Gastroesophageal sphincter (tissue), 2 donors: Measurements from ENCODE around the gene CDH13.

ENCODE experiments used
- POLR2A ChIP-seq, 2 donors: fragments of 450-650 bp; IDR thresholded peaks; one replicate each; pipeline ENCODE4 v1.6.1; 2017; ENCODE audit warnings: antibody characterized with exemption in 2 of 2, mild to moderate bottlenecking in 2 of 2, moderate library complexity in 1 of 2
- POLR2AphosphoS5 ChIP-seq: sonication (generic); formaldehyde crosslinking; IDR thresholded peaks from one replicate; pipeline ENCODE4 v1.6.1; 2017; ENCODE audit warnings: antibody characterized with exemption

- TF ChIP-seq POLR2AphosphoS5, result no peak
- TF ChIP-seq POLR2A (IDR thresholded peaks at IDR 0.05), result no peak
These were observed 1165.1 kb downstream of the CDH13 start for GRCh38 chr16:83791916-83792315.
